ENCODE results near the gene ASTN2.

DNA sequence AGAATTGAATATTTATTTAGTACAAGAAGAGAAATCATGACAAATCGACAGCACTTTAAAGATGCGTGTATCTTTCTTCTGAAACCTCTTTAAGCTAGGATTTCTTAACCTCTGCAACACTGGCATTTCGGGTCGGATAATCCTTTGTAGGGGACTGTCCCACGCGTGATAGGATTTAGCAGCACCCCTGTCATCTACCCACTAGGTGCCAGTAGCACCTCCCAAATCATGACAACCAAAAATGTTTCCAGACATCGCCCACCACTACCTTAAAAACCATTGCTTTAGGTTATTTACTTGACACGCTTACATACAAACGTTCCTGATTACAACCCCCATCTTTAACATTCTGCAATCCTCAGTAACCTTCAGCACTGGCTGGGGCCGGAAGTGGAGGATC, 504.7 kb downstream of the ASTN2 start:
- TF ChIP-seq, protein P1, sequence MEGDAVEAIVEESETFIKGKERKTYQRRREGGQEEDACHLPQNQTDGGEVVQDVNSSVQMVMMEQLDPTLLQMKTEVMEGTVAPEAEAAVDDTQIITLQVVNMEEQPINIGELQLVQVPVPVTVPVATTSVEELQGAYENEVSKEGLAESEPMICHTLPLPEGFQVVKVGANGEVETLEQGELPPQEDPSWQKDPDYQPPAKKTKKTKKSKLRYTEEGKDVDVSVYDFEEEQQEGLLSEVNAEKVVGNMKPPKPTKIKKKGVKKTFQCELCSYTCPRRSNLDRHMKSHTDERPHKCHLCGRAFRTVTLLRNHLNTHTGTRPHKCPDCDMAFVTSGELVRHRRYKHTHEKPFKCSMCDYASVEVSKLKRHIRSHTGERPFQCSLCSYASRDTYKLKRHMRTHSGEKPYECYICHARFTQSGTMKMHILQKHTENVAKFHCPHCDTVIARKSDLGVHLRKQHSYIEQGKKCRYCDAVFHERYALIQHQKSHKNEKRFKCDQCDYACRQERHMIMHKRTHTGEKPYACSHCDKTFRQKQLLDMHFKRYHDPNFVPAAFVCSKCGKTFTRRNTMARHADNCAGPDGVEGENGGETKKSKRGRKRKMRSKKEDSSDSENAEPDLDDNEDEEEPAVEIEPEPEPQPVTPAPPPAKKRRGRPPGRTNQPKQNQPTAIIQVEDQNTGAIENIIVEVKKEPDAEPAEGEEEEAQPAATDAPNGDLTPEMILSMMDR (IDR thresholded peaks at IDR 0.05; ENCODE audit: insufficient read depth, low read depth, low read length), result no peak
- no peak for TF ChIP-seq EZH2 (IDR thresholded peaks at IDR 0.05; ENCODE audit: insufficient read depth, low read length)
